Uterus (tissue), 4 donors: ENCODE measurements around the gene DOP1A. TPM values are rescaled to one million over a fixed set of nuclear protein-coding genes. Genes with fewer than 3 reads are reported as not detected.

Experiments used
- DNase-seq, 2 donors: peaks; one replicate each; pipeline ENCODE4 v3.0.0-alpha.2; 2019 to 2020
- H3K27ac ChIP-seq, 2 donors: fragments of 200-600 bp; sonication (generic); 1 replicate in 1 of 2; 2 replicates in 1 of 2; pipeline ENCODE4 v1.5.1; 2016 to 2018
- H3K27me3 ChIP-seq, 2 donors: fragments of 200-600 bp; sonication (generic); one replicate each; pipeline ENCODE4 v1.5.1; 2018 to 2019; ENCODE audit warnings: control low read depth in 1 of 2
- H3K36me3 ChIP-seq, 2 donors: fragments of 200-600 bp; sonication (generic); one replicate each; pipeline ENCODE4 v1.5.1; 2019; ENCODE audit warnings: control low read depth in 1 of 2
- H3K4me1 ChIP-seq, 2 donors: fragments of 200-600 bp; sonication (generic); one replicate each; pipeline ENCODE4 v1.5.1; 2018 to 2019; ENCODE audit warnings: control low read depth in 1 of 2
- H3K4me3 ChIP-seq, 2 donors: fragments of 200-600 bp; sonication (generic); 1 replicate in 1 of 2; 2 replicates in 1 of 2; pipeline ENCODE4 v1.5.1; 2018 to 2019; ENCODE audit warnings: mild to moderate bottlenecking in 1 of 2
- H3K9me3 ChIP-seq, 2 donors: fragments of 200-600 bp; sonication (generic); one replicate each; pipeline ENCODE4 v1.5.1; 2019; ENCODE audit warnings: control low read depth in 1 of 2
- CTCF ChIP-seq, 4 experiments: fragments of 200-600 bp in 2 of 4; fragments of 450-650 bp in 2 of 4; sonication (generic) in 2 of 4; IDR thresholded peaks; one replicate each; pipeline ENCODE4 v1.5.1; 2016 to 2019; ENCODE audit warnings: antibody characterized with exemption in 4 of 4, mild to moderate bottlenecking in 2 of 4, moderate library complexity in 1 of 4
- POLR2A ChIP-seq, 2 donors: fragments of 450-650 bp; IDR thresholded peaks; one replicate each; pipeline ENCODE4 v1.6.1; 2016; ENCODE audit warnings: antibody characterized with exemption in 2 of 2, mild to moderate bottlenecking in 1 of 2, moderate library complexity in 1 of 2
- intact Hi-C: fragments of 100-400 bp; cut with DNase I; formaldehyde crosslinking; loops from one replicate; pipeline ENCODE4 v1.15.1; 2023; ENCODE audit warnings: low total_unique reads
- total RNA-seq, 4 donors: library from RNA; depleted of rRNA in 3 of 4; stranded (reverse); fragments of >200 nt in 3 of 4; gene quantifications; one replicate each; pipeline versions ENCODE4 v1.1.0 to v1.2.4, GENCODE V29; 2014 to 2023
- donor health status: DM: yes; HTN: yes; CAD: no.

Gene DOP1A
- total RNA-seq, 4 donors from 2014 or later: 12.9 to 88.8 (median 31.7) TPM

- no peak for DNase-seq
- Histone ChIP-seq H3K4me3 (no peak overlapping the region), H3K9me3 (no peaks in the 10 kb centered on the region), H3K27ac (no peak overlapping the region), H3K27me3 (no peaks in the 10 kb centered on the region), H3K36me3 (no peaks in the 10 kb centered on the region), H3K4me1 (no peaks in the 10 kb centered on the region)
- TF ChIP-seq POLR2A (IDR thresholded peaks at IDR 0.05) (no peak), CTCF (IDR thresholded peaks at IDR 0.05) (no peak)
- intact Hi-C loops: no loop called here
Measured at GRCh38 chr6:83160167-83160566, 92.7 kb downstream of the DOP1A start.

- no peak for TF ChIP-seq CTCF (IDR thresholded peaks at IDR 0.05)
- no peak for TF ChIP-seq POLR2A (IDR thresholded peaks at IDR 0.05)
- Histone ChIP-seq H3K27ac (no peak overlapping the region), H3K9me3 (no peaks in the 10 kb centered on the region), H3K4me1 (no peaks in the 10 kb centered on the region), H3K27me3 (no peaks in the 10 kb centered on the region), H3K4me3 (no peak overlapping the region), H3K36me3 (no peaks in the 10 kb centered on the region)
- intact Hi-C loops: no loop called here
- no peak for DNase-seq
Measured at GRCh38 chr6:83167726-83168278, 100.3 kb downstream of the DOP1A start.

GRCh38 chr6:83168556-83168955 is 101.1 kb downstream of the DOP1A start:
- Histone ChIP-seq H3K27ac (no peak overlapping the region), H3K27me3 (no peaks in the 10 kb centered on the region), H3K9me3 (no peaks in the 10 kb centered on the region), H3K4me3 (no peak overlapping the region), H3K36me3 (no peaks in the 10 kb centered on the region), H3K4me1 (no peaks in the 10 kb centered on the region)
- intact Hi-C loops: no loop called here
- no peak for DNase-seq
- TF ChIP-seq POLR2A (IDR thresholded peaks at IDR 0.05): no peak
- TF ChIP-seq CTCF (IDR thresholded peaks at IDR 0.05): no peak

- DNase-seq: no peak
- no peak overlapping the region for H3K4me3 ChIP-seq
- intact Hi-C loops: no loop called here
- H3K27ac ChIP-seq: no peak overlapping the region
- H3K27me3 ChIP-seq: no peaks in the 10 kb centered on the region
- H3K9me3 ChIP-seq: no peaks in the 10 kb centered on the region
- H3K4me1 ChIP-seq: no peaks in the 10 kb centered on the region
- TF ChIP-seq POLR2A (IDR thresholded peaks at IDR 0.05) (no peak), CTCF (IDR thresholded peaks at IDR 0.05) (no peak)
- no peaks in the 10 kb centered on the region for H3K36me3 ChIP-seq
Measured at GRCh38 chr6:83169106-83169505, 101.6 kb downstream of the DOP1A start.

- Histone ChIP-seq H3K4me1 (no peaks in the 10 kb centered on the region), H3K4me3 (no peak overlapping the region), H3K36me3 (no peaks in the 10 kb centered on the region), H3K27ac (no peak overlapping the region), H3K9me3 (no peaks in the 10 kb centered on the region), H3K27me3 (no peaks in the 10 kb centered on the region)
- DNase-seq: no peak
- intact Hi-C loops: no loop called here
- TF ChIP-seq CTCF (IDR thresholded peaks at IDR 0.05) (no peak), POLR2A (IDR thresholded peaks at IDR 0.05) (no peak)
Measured at GRCh38 chr6:83169511-83169910, 102.0 kb downstream of the DOP1A start.
